Prostate gland (tissue), 2 donors: ENCODE data around the gene TBC1D22A. TPM values are rescaled to one million over a fixed set of nuclear protein-coding genes. Genes with fewer than 3 reads are reported as not detected.
A peak's percentile ranks its signal among the peaks of the same experiment; 100 is the strongest.

Source experiments
- DNase-seq: peaks from one replicate; pipeline ENCODE4 v3.0.0-alpha.2; 2019; ENCODE audit warnings: low spot score
- H3K27ac ChIP-seq, 2 donors: fragments of 200-600 bp; sonication (generic); 2 replicates each; pipeline ENCODE4 v1.5.1; 2017 to 2019
- H3K27me3 ChIP-seq: fragments of 200-600 bp; sonication (generic); replicated peaks from 2 replicates; pipeline ENCODE4 v1.5.1; 2019; ENCODE audit not compliant: insufficient read depth
- H3K36me3 ChIP-seq, 2 donors: fragments of 200-600 bp; sonication (generic); 1 replicate in 1 of 2; 2 replicates in 1 of 2; pipeline versions ENCODE4 v1.5.1 to v1.8.1; 2017 to 2019
- H3K4me1 ChIP-seq: fragments of 200-600 bp; sonication (generic); replicated peaks from 2 replicates; pipeline ENCODE4 v1.5.1; 2019
- H3K4me3 ChIP-seq, 2 donors: fragments of 200-600 bp; sonication (generic); 2 replicates each; pipeline ENCODE4 v1.5.1; 2017 to 2019
- H3K9me3 ChIP-seq: fragments of 200-600 bp; sonication (generic); 2 replicates; pipeline ENCODE4 v1.5.1; 2017
- CTCF ChIP-seq, 4 experiments: fragments of 200-600 bp in 2 of 4; fragments of 450-650 bp in 2 of 4; sonication (generic) in 2 of 4; IDR thresholded peaks; 1 replicate in 3 of 4; 2 replicates in 1 of 4; pipeline ENCODE4 v1.5.1; 2016 to 2019; ENCODE audit warnings: antibody characterized with exemption in 4 of 4, mild to moderate bottlenecking in 2 of 4, moderate library complexity in 2 of 4
- POLR2A ChIP-seq: fragments of 450-650 bp; IDR thresholded peaks from one replicate; pipeline ENCODE4 v1.6.1; 2016; ENCODE audit warnings: antibody characterized with exemption, mild to moderate bottlenecking
- POLR2AphosphoS5 ChIP-seq: sonication (generic); formaldehyde crosslinking; IDR thresholded peaks from one replicate; pipeline ENCODE4 v1.6.1; 2017; ENCODE audit warnings: antibody characterized with exemption
- WGBS: methylation state at CpG from one replicate; pipeline ENCODE4 v1.1.5; 2018; 5-methylcytosine and 5-hydroxymethylcytosine counted together
- intact Hi-C: fragments of 100-400 bp; cut with DNase I; formaldehyde crosslinking; loops from one replicate; pipeline ENCODE4 v1.14.2; 2022
- total RNA-seq, 2 donors: library from RNA; depleted of rRNA; stranded (reverse); fragments of >200 nt; gene quantifications; one replicate each; pipeline ENCODE4 v1.1.0, GENCODE V29; 2016

Gene TBC1D22A
- total RNA-seq, 2 donors from 2014 or later = 16.0 to 30.7 TPM

GRCh38 chr22:47151064-47151463 is 388.6 kb downstream of the TBC1D22A start:
- no peaks in the 10 kb centered on the region for H3K27me3 ChIP-seq
- peaks cover 15% of the 10 kb centered on the region for H3K4me1 ChIP-seq
- H3K9me3 ChIP-seq = no peaks in the 10 kb centered on the region
- no peak overlapping the region for H3K4me3 ChIP-seq
- H3K36me3 ChIP-seq = no peaks in the 10 kb centered on the region
- no peak for TF ChIP-seq CTCF (IDR thresholded peaks at IDR 0.05)
- TF ChIP-seq POLR2AphosphoS5 = no peak
- no peak for TF ChIP-seq POLR2A
- DNase-seq = no peak
- intact Hi-C loops = no loop called here
- 96% methylated on average over 19 of the region's 19 CpGs for WGBS
- no peak overlapping the region for H3K27ac ChIP-seq

GRCh38 chr22:47151490-47151889 is 389.0 kb downstream of the TBC1D22A start:
- intact Hi-C loops = no loop called here

GRCh38 chr22:47152236-47152635 is 389.8 kb downstream of the TBC1D22A start:
- H3K27me3 ChIP-seq = no peaks in the 10 kb centered on the region
- H3K4me3 ChIP-seq = no peak overlapping the region
- intact Hi-C loops = no loop called here
- H3K27ac ChIP-seq = no peak overlapping the region
- TF ChIP-seq POLR2A (no peak), POLR2AphosphoS5 (no peak), CTCF (IDR thresholded peaks at IDR 0.05) (no peak)
- DNase-seq = no peak
- WGBS = 92% methylated on average over 15 of the region's 17 CpGs
- no peaks in the 10 kb centered on the region for H3K9me3 ChIP-seq
- no peaks in the 10 kb centered on the region for H3K36me3 ChIP-seq
- peaks cover 8% of the 10 kb centered on the region for H3K4me1 ChIP-seq

More at GRCh38 chr22:47151490-47151889, 389.0 kb downstream of the TBC1D22A start:
- Histone ChIP-seq H3K27ac (no peak overlapping the region), H3K27me3 (no peaks in the 10 kb centered on the region), H3K9me3 (no peaks in the 10 kb centered on the region), H3K36me3 (no peaks in the 10 kb centered on the region), H3K4me1 (peaks cover 14% of the 10 kb centered on the region), H3K4me3 (no peak overlapping the region)
- 95% methylated on average over 10 of the region's 10 CpGs for WGBS
- no peak for TF ChIP-seq POLR2A
- no peak for TF ChIP-seq CTCF (IDR thresholded peaks at IDR 0.05)
- no peak for TF ChIP-seq POLR2AphosphoS5
- no peak for DNase-seq

- Histone ChIP-seq H3K27ac (no peak overlapping the region), H3K36me3 (no peaks in the 10 kb centered on the region), H3K4me1 (peaks cover 3% of the 10 kb centered on the region), H3K27me3 (no peaks in the 10 kb centered on the region), H3K9me3 (no peaks in the 10 kb centered on the region), H3K4me3 (no peak overlapping the region)
- WGBS = 47% methylated on average over 6 of the region's 6 CpGs
- intact Hi-C loops = no loop called here
- TF ChIP-seq POLR2A = no peak
- no peak for TF ChIP-seq POLR2AphosphoS5
- TF ChIP-seq CTCF (IDR thresholded peaks at IDR 0.05) = no peak
- no peak for DNase-seq
Measured at GRCh38 chr22:47152938-47153337, 390.5 kb downstream of the TBC1D22A start.

- Histone ChIP-seq H3K27ac (no peak overlapping the region), H3K4me3 (peak overlapping the region in 1 of 2 donors; percentile 6), H3K36me3 (no peaks in the 10 kb centered on the region), H3K4me1 (peaks cover 3% of the 10 kb centered on the region), H3K27me3 (no peaks in the 10 kb centered on the region), H3K9me3 (no peaks in the 10 kb centered on the region)
- no peak for DNase-seq
- TF ChIP-seq POLR2A = no peak
- TF ChIP-seq POLR2AphosphoS5 = no peak
- TF ChIP-seq CTCF (IDR thresholded peaks at IDR 0.05) = no peak
- 71% methylated on average over 22 of the region's 23 CpGs for WGBS
- intact Hi-C loops = no loop called here
Measured at GRCh38 chr22:47153854-47154525, 391.5 kb downstream of the TBC1D22A start.
